ENCODE data around the gene AKT1S1. TPM values are rescaled to one million over a fixed set of nuclear protein-coding genes. Genes with fewer than 3 reads are reported as not detected.

The AKT1S1 gene
- total RNA-seq, 1 experiment from 2014 or later = 70.6 TPM

GRCh38 chr19:49873834-49874233, 3.3 kb downstream of the AKT1S1 start:
- peak overlapping the region; percentile 8; the same call in 1 of the 2 replicates for H3K27ac ChIP-seq (ENCODE audit: low read depth, low read length)
- CTCF ChIA-PET = no interaction called here
- intact Hi-C loops (cut with micrococcal nuclease) = no loop called here

More at GRCh38 chr19:49873834-49874233, 3.3 kb downstream of the AKT1S1 start:
- RAD21 ChIA-PET (ENCODE audit: low non-redundant PET in 1 of 2, low total read pairs in 2 of 2, uncharacterized antibody in 2 of 2, unreplicated experiment in 2 of 2) = no interaction called here
- no peak for TF ChIP-seq EZH2 (IDR thresholded peaks at IDR 0.05)
- no peak for TF ChIP-seq FOSL1 (IDR thresholded peaks at IDR 0.05; ENCODE audit: low read depth)
- no peak for TF ChIP-seq EGR1 (IDR thresholded peaks at IDR 0.05; ENCODE audit: low read depth)
- TF ChIP-seq CTCF (IDR thresholded peaks at IDR 0.05 in 2 of 3, conservative IDR thresholded peaks at IDR 0.05 in 1 of 3; ENCODE audit: borderline replicate concordance in 1 of 3, insufficient read depth in 1 of 3, low read depth in 2 of 3, low read length in 2 of 3) = no peak
- TF ChIP-seq, protein P1, sequence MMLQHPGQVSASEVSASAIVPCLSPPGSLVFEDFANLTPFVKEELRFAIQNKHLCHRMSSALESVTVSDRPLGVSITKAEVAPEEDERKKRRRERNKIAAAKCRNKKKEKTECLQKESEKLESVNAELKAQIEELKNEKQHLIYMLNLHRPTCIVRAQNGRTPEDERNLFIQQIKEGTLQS (IDR thresholded peaks at IDR 0.05) = no peak
- TF ChIP-seq CBX3 (IDR thresholded peaks at IDR 0.05; ENCODE audit: low read depth) = no peak
- no peak for TF ChIP-seq ELF1 (IDR thresholded peaks at IDR 0.05; ENCODE audit: borderline replicate concordance, low read depth)
- TF ChIP-seq CEBPB (IDR thresholded peaks at IDR 0.05; ENCODE audit: low read depth) = no peak
- TF ChIP-seq, protein P2, sequence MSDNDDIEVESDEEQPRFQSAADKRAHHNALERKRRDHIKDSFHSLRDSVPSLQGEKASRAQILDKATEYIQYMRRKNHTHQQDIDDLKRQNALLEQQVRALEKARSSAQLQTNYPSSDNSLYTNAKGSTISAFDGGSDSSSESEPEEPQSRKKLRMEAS (IDR thresholded peaks at IDR 0.05) = no peak
- H3K27me3 ChIP-seq (ENCODE audit: insufficient read depth, low read length) = no peaks in the 10 kb centered on the region
- no peak overlapping the region for H3K9ac ChIP-seq (ENCODE audit: low read length)
- ATAC-seq (no peak), DNase-seq (ENCODE audit: low read depth, low spot score) (no peak)
- H3K9me3 ChIP-seq (ENCODE audit: control insufficient read depth in 1 of 2, insufficient read depth in 1 of 2, low read depth in 1 of 2, low read length in 2 of 2) = no peaks in the 10 kb centered on the region
- H3K79me2 ChIP-seq (ENCODE audit: insufficient read depth, low read length) = peaks cover 31% of the 10 kb centered on the region
- H3K4me1 ChIP-seq (ENCODE audit: control insufficient read depth in 1 of 2, insufficient read depth in 2 of 2, low read length in 2 of 2) = peaks cover 18 to 38% of the 10 kb centered on the region in 2 experiments
- H2AFZ ChIP-seq (ENCODE audit: low read depth, low read length, poor library complexity, severe bottlenecking) = no peak overlapping the region
- H4K20me1 ChIP-seq (ENCODE audit: insufficient read depth) = no peaks in the 10 kb centered on the region
- no peak overlapping the region for H3K4me3 ChIP-seq (replicated peaks in 1 of 2; ENCODE audit: low read depth in 1 of 2, low read length in 2 of 2)
- H3K36me3 ChIP-seq (ENCODE audit: control insufficient read depth in 1 of 2, insufficient read depth in 2 of 2, low read length in 2 of 2) = peaks cover 0 to 9% of the 10 kb centered on the region in 2 experiments; a peak in 1 of 4 replicates
- BruUV-seq (replicated peaks) = no TSS peak
- H3K4me2 ChIP-seq (ENCODE audit: low read length) = no peak overlapping the region
- POLR2A ChIA-PET = no interaction called here
- H3K9me2 ChIP-seq (ENCODE audit: insufficient read depth) = no peaks in the 10 kb centered on the region
